ENCODE data around the gene PITPNM3.
"Not testable (repeated sequence)": the region's sequence is repeated elsewhere in the genome, so short reads cannot be mapped to it uniquely, and the experiment has no call there.

Gene PITPNM3

DNA sequence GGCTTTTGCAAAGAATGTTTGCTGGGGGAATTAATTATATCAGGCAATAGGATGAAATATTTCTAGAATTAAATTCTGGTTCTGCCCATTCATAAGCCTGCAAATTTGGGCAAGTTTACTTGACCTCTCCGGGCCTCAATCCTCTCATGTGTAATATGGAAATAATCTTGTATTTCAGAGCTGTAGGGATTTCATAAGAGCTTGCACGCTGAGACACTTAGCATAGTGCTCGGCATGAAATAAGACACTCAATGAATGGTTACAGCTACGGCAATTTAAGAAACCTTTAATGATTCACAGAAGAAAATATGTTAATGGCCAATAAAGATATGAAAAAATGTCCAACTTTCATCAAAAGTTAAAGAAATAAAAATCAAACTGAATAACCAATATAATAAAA is 40.6 kb upstream of the PITPNM3 start:
- TF ChIP-seq, protein P1, sequence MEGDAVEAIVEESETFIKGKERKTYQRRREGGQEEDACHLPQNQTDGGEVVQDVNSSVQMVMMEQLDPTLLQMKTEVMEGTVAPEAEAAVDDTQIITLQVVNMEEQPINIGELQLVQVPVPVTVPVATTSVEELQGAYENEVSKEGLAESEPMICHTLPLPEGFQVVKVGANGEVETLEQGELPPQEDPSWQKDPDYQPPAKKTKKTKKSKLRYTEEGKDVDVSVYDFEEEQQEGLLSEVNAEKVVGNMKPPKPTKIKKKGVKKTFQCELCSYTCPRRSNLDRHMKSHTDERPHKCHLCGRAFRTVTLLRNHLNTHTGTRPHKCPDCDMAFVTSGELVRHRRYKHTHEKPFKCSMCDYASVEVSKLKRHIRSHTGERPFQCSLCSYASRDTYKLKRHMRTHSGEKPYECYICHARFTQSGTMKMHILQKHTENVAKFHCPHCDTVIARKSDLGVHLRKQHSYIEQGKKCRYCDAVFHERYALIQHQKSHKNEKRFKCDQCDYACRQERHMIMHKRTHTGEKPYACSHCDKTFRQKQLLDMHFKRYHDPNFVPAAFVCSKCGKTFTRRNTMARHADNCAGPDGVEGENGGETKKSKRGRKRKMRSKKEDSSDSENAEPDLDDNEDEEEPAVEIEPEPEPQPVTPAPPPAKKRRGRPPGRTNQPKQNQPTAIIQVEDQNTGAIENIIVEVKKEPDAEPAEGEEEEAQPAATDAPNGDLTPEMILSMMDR (IDR thresholded peaks at IDR 0.05; ENCODE audit: low read depth, low read length, missing control alignments), result no peak
- in situ Hi-C loops (cut with HindIII; ENCODE audit: low sequenced_read_pairs), result no loop called here
- no peak for DNase-seq (ENCODE audit: low read depth)
- H3K4me3 ChIP-seq (ENCODE audit: low read depth, low read length), result no peak overlapping the region

DNA sequence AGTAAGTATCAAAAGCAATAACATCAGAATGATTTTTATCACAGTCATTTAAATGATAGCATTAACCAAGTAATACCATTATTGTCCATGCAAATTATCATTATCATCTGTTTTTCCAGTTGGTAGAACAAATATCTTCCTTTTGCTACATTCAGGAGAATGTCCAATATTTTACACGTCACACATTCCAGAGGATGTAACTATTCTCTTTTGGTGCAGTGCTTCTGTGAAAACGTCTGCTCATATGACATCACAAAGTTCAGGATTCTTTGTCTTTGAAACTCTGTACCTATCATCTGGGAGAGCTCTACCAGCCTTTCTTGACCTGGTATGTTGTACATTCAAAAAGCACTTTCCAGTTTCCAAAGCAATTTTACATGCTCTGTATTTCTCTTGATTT is 40.2 kb upstream of the PITPNM3 start:
- no peak for DNase-seq (ENCODE audit: low read depth)
- H3K4me3 ChIP-seq (ENCODE audit: low read depth, low read length), result no peak overlapping the region
- in situ Hi-C loops (cut with HindIII; ENCODE audit: low sequenced_read_pairs), result no loop called here
- TF ChIP-seq, protein P1 (IDR thresholded peaks at IDR 0.05; ENCODE audit: low read depth, low read length, missing control alignments), result no peak

DNA sequence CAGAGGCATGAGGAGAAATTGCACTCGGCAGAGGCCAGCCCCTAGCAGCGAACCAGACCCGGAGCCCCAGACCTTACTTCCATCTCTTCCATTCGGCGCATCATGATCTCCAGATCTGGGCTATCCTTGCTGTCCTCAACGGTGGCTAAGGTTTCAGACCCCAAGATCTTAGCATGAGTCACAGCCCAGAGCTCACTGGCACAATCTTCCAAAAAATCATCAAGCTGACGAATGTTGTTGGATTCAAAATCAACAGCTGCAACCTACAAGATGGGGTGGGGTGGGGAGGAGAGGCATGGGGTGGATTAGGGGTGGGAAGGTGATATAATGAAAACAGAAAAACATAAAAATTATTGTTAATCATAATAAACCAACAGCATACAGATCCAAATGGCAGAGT is 39.7 kb upstream of the PITPNM3 start:
- no peak for DNase-seq (ENCODE audit: low read depth)
- in situ Hi-C loops (cut with HindIII; ENCODE audit: low sequenced_read_pairs), result no loop called here
- H3K4me3 ChIP-seq (ENCODE audit: low read depth, low read length), result no peak overlapping the region
- TF ChIP-seq, protein P1 (IDR thresholded peaks at IDR 0.05; ENCODE audit: low read depth, low read length, missing control alignments), result no peak

DNA sequence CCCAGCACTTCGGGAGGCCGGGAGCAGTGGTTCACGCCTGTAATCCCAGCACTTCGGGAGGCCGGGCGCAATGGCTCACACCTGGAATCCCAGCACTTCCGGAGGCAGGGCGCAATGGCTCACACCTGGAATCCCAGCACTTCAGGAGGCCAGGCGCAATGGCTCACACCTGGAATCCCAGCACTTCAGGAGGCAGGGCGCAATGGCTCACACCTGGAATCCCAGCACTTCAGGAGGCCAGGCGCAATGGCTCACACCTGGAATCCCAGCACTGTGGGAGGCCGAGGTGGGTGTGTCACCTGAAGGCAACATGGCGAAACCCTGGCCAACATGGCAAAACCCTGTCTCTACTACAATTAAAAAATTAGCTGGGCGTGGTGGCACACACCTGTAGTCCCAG is 37.0 kb upstream of the PITPNM3 start:
- H3K4me3 ChIP-seq (ENCODE audit: low read depth, low read length); in situ Hi-C loops (cut with HindIII; ENCODE audit: low sequenced_read_pairs); DNase-seq (ENCODE audit: low read depth): not testable (repeated sequence)

DNA sequence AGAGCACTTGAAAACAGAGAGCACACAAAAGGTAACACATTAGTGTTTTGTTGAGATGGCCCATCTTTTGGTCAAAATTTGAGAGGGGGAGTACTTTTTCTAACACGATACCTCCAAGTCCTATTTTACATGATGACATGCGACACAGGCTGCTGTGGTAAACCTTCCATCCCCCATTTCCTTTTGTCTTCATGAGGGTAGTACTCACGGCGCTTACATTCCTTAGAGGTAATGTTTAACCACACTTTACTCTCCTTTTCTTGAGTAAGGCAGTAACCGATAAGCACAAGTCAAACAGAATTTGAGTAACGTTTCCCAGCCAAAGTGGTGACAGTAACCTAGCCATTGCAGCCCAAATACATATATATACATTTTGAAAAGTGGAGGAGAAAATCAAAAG is 35.8 kb upstream of the PITPNM3 start:
- TF ChIP-seq, protein P1 (IDR thresholded peaks at IDR 0.05; ENCODE audit: low read depth, low read length, missing control alignments), result no peak
- DNase-seq (ENCODE audit: low read depth), result peak; percentile 6
- in situ Hi-C loops (cut with HindIII; ENCODE audit: low sequenced_read_pairs), result no loop called here
- no peak overlapping the region for H3K4me3 ChIP-seq (ENCODE audit: low read depth, low read length)

DNA sequence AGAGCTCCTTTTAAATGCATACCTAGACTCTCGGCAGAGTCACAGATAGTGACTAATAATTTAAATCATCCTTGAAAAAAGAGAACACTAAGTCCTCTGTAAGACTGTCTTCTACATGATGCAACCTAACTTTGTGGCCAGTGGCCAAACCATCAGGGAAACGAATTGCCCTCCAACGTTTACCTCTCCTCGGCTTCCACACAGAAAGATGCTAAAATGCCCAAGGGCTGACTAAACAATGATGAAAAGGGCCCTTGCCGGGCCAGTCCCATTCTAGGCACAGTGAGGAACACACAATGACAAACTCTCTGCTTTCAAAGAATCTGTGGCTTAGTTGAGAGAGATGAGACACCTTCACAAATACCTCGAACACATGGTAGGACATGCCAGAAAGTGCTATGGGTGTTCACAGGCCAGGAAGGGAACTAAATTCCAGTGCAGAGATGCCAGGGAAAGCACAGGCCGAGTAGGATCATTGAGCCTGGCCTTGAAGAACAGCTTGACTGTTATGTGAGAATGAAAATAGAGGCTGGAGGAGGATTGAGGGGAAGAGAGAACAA is 35.3 kb upstream of the PITPNM3 start:
- TF ChIP-seq, protein P1 (IDR thresholded peaks at IDR 0.05; ENCODE audit: low read depth, low read length, missing control alignments), result no peak
- no peak overlapping the region for H3K4me3 ChIP-seq (ENCODE audit: low read depth, low read length)
- in situ Hi-C loops (cut with HindIII; ENCODE audit: low sequenced_read_pairs), result no loop called here
- DNase-seq (ENCODE audit: low read depth), result peak; percentile 41

DNA sequence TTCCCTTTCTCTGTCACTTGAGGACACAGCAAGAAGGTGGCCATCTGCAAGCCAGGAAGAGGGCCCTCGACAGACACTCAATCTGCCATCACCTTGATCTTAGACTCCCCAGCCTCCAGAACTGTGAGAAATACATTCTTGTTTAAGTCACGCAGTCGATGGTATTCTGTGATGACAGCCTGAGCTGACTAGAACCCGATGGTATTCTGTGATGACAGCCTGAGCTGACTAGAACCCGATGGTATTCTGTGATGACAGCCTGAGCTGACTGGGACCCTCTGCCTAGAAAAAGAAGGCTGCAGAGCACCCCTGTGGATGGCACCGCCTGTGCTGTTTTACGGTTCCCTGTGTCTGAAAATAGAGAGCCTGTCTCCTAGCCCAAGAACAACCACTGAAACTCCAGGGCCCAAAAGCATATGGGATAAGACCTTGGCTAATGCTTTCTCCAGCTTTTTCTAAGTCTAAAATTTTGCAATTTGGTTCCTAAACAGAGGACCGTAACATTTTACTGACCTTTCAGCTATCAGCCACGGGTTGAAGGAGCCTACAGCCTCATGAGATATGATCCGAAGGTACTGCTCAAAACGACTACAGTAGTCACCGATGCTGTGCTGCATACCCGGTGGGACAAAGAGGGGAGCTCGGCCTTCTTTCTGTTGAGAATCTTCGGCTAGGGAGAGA is 33.1 kb upstream of the PITPNM3 start:
- in situ Hi-C loops (cut with HindIII; ENCODE audit: low sequenced_read_pairs), result no loop called here
- DNase-seq (ENCODE audit: low read depth), result no peak
- TF ChIP-seq, protein P1 (IDR thresholded peaks at IDR 0.05; ENCODE audit: low read depth, low read length, missing control alignments), result no peak
- no peak overlapping the region for H3K4me3 ChIP-seq (ENCODE audit: low read depth, low read length)
